HepG2 (cell line): Measurements from ENCODE around the gene KRTAP4-16. TPM values are rescaled to one million over a fixed set of nuclear protein-coding genes. Genes with fewer than 3 reads are reported as not detected.

ENCODE experiments used
- polyA plus RNA-seq, 8 experiments: library from polyadenylated mRNA; depleted of rRNA in 3 of 8; stranded (reverse) in 7 of 8; unstranded in 1 of 8; fragments of >200 nt; fragmentation: Illumina TruSeq in 4 of 8; extraction: Trizol in 4 of 8; gene quantifications; 2 replicates each; pipeline versions ENCODE4 v1.2.1 to v1.2.3, GENCODE V29; 2011 to 2016; ENCODE audit warnings: low read depth in 4 of 8, missing spikeins in 1 of 8, mixed read lengths in 1 of 8; ENCODE audit not compliant: insufficient read depth in 1 of 8
- total RNA-seq, 5 experiments: library from RNA; depleted of rRNA; stranded (reverse); fragments of >200 nt; fragmentation: Illumina TruSeq; extraction: Trizol; gene quantifications; 2 replicates each; pipeline ENCODE4 v1.2.3, GENCODE V29; 2016; ENCODE audit warnings: low read depth in 1 of 5

Gene KRTAP4-16
- total and polyA plus RNA-seq, 2 of the 13 experiments (the other 11 are each of a cell fraction or from before 2014, with no cell fraction given): not detected

Other genes with a start within 250 kb of the KRTAP4-16 start
Only the 30 nearest of the 39 such genes appear.
- gene KRT39, start 135.3 kb downstream of the KRTAP4-16 start, total RNA-seq (2016; rRNA removed; fragmentation: Illumina TruSeq; extraction: Trizol): 0.07 TPM in 1 of 2 replicates, not detected in the other
- gene KRT39, start 135.3 kb downstream of the KRTAP4-16 start, polyA plus RNA-seq (2011; rRNA removed): 1.2 and 1.6 TPM in 2 replicates
- gene KRT40, start 117.9 kb downstream of the KRTAP4-16 start, total RNA-seq (2016; rRNA removed; fragmentation: Illumina TruSeq; extraction: Trizol): not detected in 2 replicates
- not detected in 2 replicates for gene KRT40, start 117.9 kb downstream of the KRTAP4-16 start, polyA plus RNA-seq (2011; rRNA removed)
- not detected in 2 replicates for gene KRTAP3-3, start 108.0 kb downstream of the KRTAP4-16 start, total RNA-seq (2016; rRNA removed; fragmentation: Illumina TruSeq; extraction: Trizol)
- gene KRTAP3-3, start 108.0 kb downstream of the KRTAP4-16 start, polyA plus RNA-seq (2011; rRNA removed): not detected in 2 replicates
- gene KRTAP3-2, start 102.3 kb downstream of the KRTAP4-16 start, total RNA-seq (2016; rRNA removed; fragmentation: Illumina TruSeq; extraction: Trizol): not detected in 2 replicates
- not detected in 2 replicates for gene KRTAP3-2, start 102.3 kb downstream of the KRTAP4-16 start, polyA plus RNA-seq (2011; rRNA removed)
- 0.29 and 0.81 TPM in 2 replicates for gene KRTAP3-1, start 93.1 kb downstream of the KRTAP4-16 start, total RNA-seq (2016; rRNA removed; fragmentation: Illumina TruSeq; extraction: Trizol)
- gene KRTAP3-1, start 93.1 kb downstream of the KRTAP4-16 start, polyA plus RNA-seq (2011; rRNA removed): 3.7 and 3.8 TPM in 2 replicates
- gene KRTAP1-5, start 75.0 kb downstream of the KRTAP4-16 start, total RNA-seq (2016; rRNA removed; fragmentation: Illumina TruSeq; extraction: Trizol): not detected in 2 replicates
- gene KRTAP1-5, start 75.0 kb downstream of the KRTAP4-16 start, polyA plus RNA-seq (2011; rRNA removed): 0.07 and 0.09 TPM in 2 replicates
- not detected in 2 replicates for gene KRTAP1-4, start 72.0 kb downstream of the KRTAP4-16 start, total RNA-seq (2016; rRNA removed; fragmentation: Illumina TruSeq; extraction: Trizol)
- not detected in 2 replicates for gene KRTAP1-4, start 72.0 kb downstream of the KRTAP4-16 start, polyA plus RNA-seq (2011; rRNA removed)
- not detected in 2 replicates for gene KRTAP1-3, start 67.3 kb downstream of the KRTAP4-16 start, total RNA-seq (2016; rRNA removed; fragmentation: Illumina TruSeq; extraction: Trizol)
- gene KRTAP1-3, start 67.3 kb downstream of the KRTAP4-16 start, polyA plus RNA-seq (2011; rRNA removed): not detected in 2 replicates
- not detected in 2 replicates for gene KRTAP1-1, start 60.8 kb downstream of the KRTAP4-16 start, total RNA-seq (2016; rRNA removed; fragmentation: Illumina TruSeq; extraction: Trizol)
- not detected in 2 replicates for gene KRTAP1-1, start 60.8 kb downstream of the KRTAP4-16 start, polyA plus RNA-seq (2011; rRNA removed)
- not detected in 2 replicates for gene KRTAP2-1, start 54.9 kb downstream of the KRTAP4-16 start, total RNA-seq (2016; rRNA removed; fragmentation: Illumina TruSeq; extraction: Trizol)
- gene KRTAP2-1, start 54.9 kb downstream of the KRTAP4-16 start, polyA plus RNA-seq (2011; rRNA removed): not detected in 2 replicates
- gene KRTAP2-2, start 47.0 kb downstream of the KRTAP4-16 start, total RNA-seq (2016; rRNA removed; fragmentation: Illumina TruSeq; extraction: Trizol): not detected in 2 replicates
- gene KRTAP2-2, start 47.0 kb downstream of the KRTAP4-16 start, polyA plus RNA-seq (2011; rRNA removed): not detected in 2 replicates
- gene KRTAP2-3, start 42.1 kb downstream of the KRTAP4-16 start, total RNA-seq (2016; rRNA removed; fragmentation: Illumina TruSeq; extraction: Trizol): not detected in 2 replicates
- 0.24 and 0.25 TPM in 2 replicates for gene KRTAP2-3, start 42.1 kb downstream of the KRTAP4-16 start, polyA plus RNA-seq (2011; rRNA removed)
- gene KRTAP2-4, start 36.3 kb downstream of the KRTAP4-16 start, total RNA-seq (2016; rRNA removed; fragmentation: Illumina TruSeq; extraction: Trizol): not detected in 2 replicates
- not detected in 2 replicates for gene KRTAP2-4, start 36.3 kb downstream of the KRTAP4-16 start, polyA plus RNA-seq (2011; rRNA removed)
- not detected in 2 replicates for gene KRTAP4-7, start 18.1 kb downstream of the KRTAP4-16 start, total RNA-seq (2016; rRNA removed; fragmentation: Illumina TruSeq; extraction: Trizol)
- not detected in 2 replicates for gene KRTAP4-7, start 18.1 kb downstream of the KRTAP4-16 start, polyA plus RNA-seq (2011; rRNA removed)
- gene KRTAP4-8, start 4.1 kb downstream of the KRTAP4-16 start, total RNA-seq (2016; rRNA removed; fragmentation: Illumina TruSeq; extraction: Trizol): not detected in 2 replicates
- gene KRTAP4-8, start 4.1 kb downstream of the KRTAP4-16 start, polyA plus RNA-seq (2011; rRNA removed): not detected in 2 replicates
- not detected in 2 replicates for gene KRTAP4-9, start 3.2 kb upstream of the KRTAP4-16 start, total RNA-seq (2016; rRNA removed; fragmentation: Illumina TruSeq; extraction: Trizol)
- gene KRTAP4-9, start 3.2 kb upstream of the KRTAP4-16 start, polyA plus RNA-seq (2011; rRNA removed): not detected in 2 replicates
- gene KRTAP4-11, start 16.2 kb upstream of the KRTAP4-16 start, total RNA-seq (2016; rRNA removed; fragmentation: Illumina TruSeq; extraction: Trizol): not detected in 2 replicates
- not detected in 2 replicates for gene KRTAP4-11, start 16.2 kb upstream of the KRTAP4-16 start, polyA plus RNA-seq (2011; rRNA removed)
- not detected in 2 replicates for gene KRTAP4-12, start 22.0 kb upstream of the KRTAP4-16 start, total RNA-seq (2016; rRNA removed; fragmentation: Illumina TruSeq; extraction: Trizol)
- gene KRTAP4-12, start 22.0 kb upstream of the KRTAP4-16 start, polyA plus RNA-seq (2011; rRNA removed): not detected in 2 replicates
- not detected in 2 replicates for gene KRTAP4-6, start 38.3 kb upstream of the KRTAP4-16 start, total RNA-seq (2016; rRNA removed; fragmentation: Illumina TruSeq; extraction: Trizol)
- not detected in 2 replicates for gene KRTAP4-6, start 38.3 kb upstream of the KRTAP4-16 start, polyA plus RNA-seq (2011; rRNA removed)
- not detected in 2 replicates for gene KRTAP4-5, start 47.6 kb upstream of the KRTAP4-16 start, total RNA-seq (2016; rRNA removed; fragmentation: Illumina TruSeq; extraction: Trizol)
- gene KRTAP4-5, start 47.6 kb upstream of the KRTAP4-16 start, polyA plus RNA-seq (2011; rRNA removed): not detected in 2 replicates
- not detected in 2 replicates for gene KRTAP4-4, start 58.5 kb upstream of the KRTAP4-16 start, total RNA-seq (2016; rRNA removed; fragmentation: Illumina TruSeq; extraction: Trizol)
- not detected in 2 replicates for gene KRTAP4-4, start 58.5 kb upstream of the KRTAP4-16 start, polyA plus RNA-seq (2011; rRNA removed)
- gene KRTAP4-3, start 66.0 kb upstream of the KRTAP4-16 start, total RNA-seq (2016; rRNA removed; fragmentation: Illumina TruSeq; extraction: Trizol): not detected in 2 replicates
- gene KRTAP4-3, start 66.0 kb upstream of the KRTAP4-16 start, polyA plus RNA-seq (2011; rRNA removed): not detected in 2 replicates
- not detected in 2 replicates for gene KRTAP4-2, start 76.0 kb upstream of the KRTAP4-16 start, total RNA-seq (2016; rRNA removed; fragmentation: Illumina TruSeq; extraction: Trizol)
- gene KRTAP4-2, start 76.0 kb upstream of the KRTAP4-16 start, polyA plus RNA-seq (2011; rRNA removed): not detected in 2 replicates
- not detected in 2 replicates for gene KRTAP4-1, start 82.7 kb upstream of the KRTAP4-16 start, total RNA-seq (2016; rRNA removed; fragmentation: Illumina TruSeq; extraction: Trizol)
- not detected in 2 replicates for gene KRTAP4-1, start 82.7 kb upstream of the KRTAP4-16 start, polyA plus RNA-seq (2011; rRNA removed)
- not detected in 2 replicates for gene KRTAP9-1, start 87.7 kb upstream of the KRTAP4-16 start, total RNA-seq (2016; rRNA removed; fragmentation: Illumina TruSeq; extraction: Trizol)
- not detected in 2 replicates for gene KRTAP9-1, start 87.7 kb upstream of the KRTAP4-16 start, polyA plus RNA-seq (2011; rRNA removed)
- not detected in 2 replicates for gene KRTAP9-2, start 124.4 kb upstream of the KRTAP4-16 start, total RNA-seq (2016; rRNA removed; fragmentation: Illumina TruSeq; extraction: Trizol)
- gene KRTAP9-2, start 124.4 kb upstream of the KRTAP4-16 start, polyA plus RNA-seq (2011; rRNA removed): not detected in 2 replicates
- gene KRTAP9-3, start 130.2 kb upstream of the KRTAP4-16 start, total RNA-seq (2016; rRNA removed; fragmentation: Illumina TruSeq; extraction: Trizol): not detected in 2 replicates
- not detected in 2 replicates for gene KRTAP9-3, start 130.2 kb upstream of the KRTAP4-16 start, polyA plus RNA-seq (2011; rRNA removed)
- not detected in 2 replicates for gene KRTAP9-8, start 135.8 kb upstream of the KRTAP4-16 start, total RNA-seq (2016; rRNA removed; fragmentation: Illumina TruSeq; extraction: Trizol)
- not detected in 2 replicates for gene KRTAP9-8, start 135.8 kb upstream of the KRTAP4-16 start, polyA plus RNA-seq (2011; rRNA removed)
- not detected in 2 replicates for gene KRTAP9-4, start 147.5 kb upstream of the KRTAP4-16 start, total RNA-seq (2016; rRNA removed; fragmentation: Illumina TruSeq; extraction: Trizol)
- gene KRTAP9-4, start 147.5 kb upstream of the KRTAP4-16 start, polyA plus RNA-seq (2011; rRNA removed): not detected in 2 replicates
- not detected in 2 replicates for gene KRTAP9-9, start 153.2 kb upstream of the KRTAP4-16 start, total RNA-seq (2016; rRNA removed; fragmentation: Illumina TruSeq; extraction: Trizol)
- not detected in 2 replicates for gene KRTAP9-9, start 153.2 kb upstream of the KRTAP4-16 start, polyA plus RNA-seq (2011; rRNA removed)